ENCODE results near the gene ZNF320. TPM values are rescaled to one million over a fixed set of nuclear protein-coding genes. Genes with fewer than 3 reads are reported as not detected.

Gene ZNF320
- total and polyA plus RNA-seq, 10 of the 15 experiments (the other 5 are each of a cell fraction or from before 2014, with no cell fraction given) = 0.48 to 9.3 (median 1.3) TPM

GRCh38 chr19:52889931-52890330, 7.5 kb downstream of the ZNF320 start:
- intact Hi-C loops (cut with micrococcal nuclease; ENCODE audit: unreplicated experiment) = no loop called here
- WGBS (ENCODE audit: insufficient coverage, insufficient replicate concordance, low lambda C conversion rate, missing lambda C conversion rate) = 90% methylated on average over 4 of the region's 4 CpGs

More at GRCh38 chr19:52889931-52890330, 7.5 kb downstream of the ZNF320 start:
- H3K27ac ChIP-seq (ENCODE audit: control insufficient read depth, insufficient read depth) = no peak overlapping the region
- no peaks in the 10 kb centered on the region for H3K27me3 ChIP-seq (replicated peaks in 1 of 2; ENCODE audit: control insufficient read depth in 2 of 2, insufficient read depth in 2 of 2, low read length in 1 of 2)
- no peak overlapping the region for H3K4me2 ChIP-seq (ENCODE audit: control insufficient read depth, insufficient read depth)
- no peak overlapping the region for H3K4me3 ChIP-seq
- no peaks in the 10 kb centered on the region; a peak in 1 of 4 replicates for H3K36me3 ChIP-seq (ENCODE audit: control insufficient read depth in 2 of 2, insufficient read depth in 2 of 2, low read length in 1 of 2)
- ATAC-seq = no peak
- peaks cover under 1% of the 10 kb centered on the region; the same call in 1 of the 3 replicates for H3K9me3 ChIP-seq (replicated peaks; ENCODE audit: control insufficient read depth, insufficient read depth, low read length)
- H3K9ac ChIP-seq (ENCODE audit: control insufficient read depth, insufficient read depth, low read length) = no peak overlapping the region
- in situ Hi-C loops (cut with MboI) = no loop called here
- RAD21 ChIA-PET (ENCODE audit: unreplicated experiment) = no interaction called here
- CTCF ChIA-PET = no interaction called here
- no peaks in the 10 kb centered on the region for H3K4me1 ChIP-seq (ENCODE audit: control insufficient read depth, insufficient read depth, low read length)
- no peak for DNase-seq (ENCODE audit: low read depth, low spot score)
- H4K20me1 ChIP-seq (ENCODE audit: control insufficient read depth, insufficient read depth) = no peaks in the 10 kb centered on the region
- no peaks in the 10 kb centered on the region for H3K79me2 ChIP-seq (ENCODE audit: control insufficient read depth, insufficient read depth, low read length)
- TF ChIP-seq HDAC2 (IDR thresholded peaks at IDR 0.05) (no peak), RBBP5 (conservative IDR thresholded peaks at IDR 0.05) (no peak), HCFC1 (IDR thresholded peaks at IDR 0.05; ENCODE audit: low read length) (no peak), STAT1 (conservative IDR thresholded peaks at IDR 0.05) (no peak), MYC (IDR thresholded peaks at IDR 0.05; ENCODE audit: insufficient read depth, insufficient read length, insufficient replicate concordance, low read length, severe bottlenecking) (no peak), PAX5 (IDR thresholded peaks at IDR 0.05; ENCODE audit: borderline replicate concordance, low read depth, low read length) (no peak), EED (IDR thresholded peaks at IDR 0.05; ENCODE audit: low read depth) (no peak), CEBPZ (IDR thresholded peaks at IDR 0.05; ENCODE audit: low read depth, low read length) (no peak), WRNIP1 (IDR thresholded peaks at IDR 0.05; ENCODE audit: borderline replicate concordance, low read depth, low read length) (no peak), MXI1 (IDR thresholded peaks at IDR 0.05; ENCODE audit: low read depth, low read length) (no peak), CBX5 (IDR thresholded peaks at IDR 0.05; ENCODE audit: low read depth) (no peak), SREBF2 (IDR thresholded peaks at IDR 0.05; ENCODE audit: low read length) (no peak), NRF1 (conservative IDR thresholded peaks at IDR 0.05; ENCODE audit: low read depth, low read length) (no peak), IKZF2 (IDR thresholded peaks at IDR 0.05) (no peak)
- no TSS peak for BruUV-seq (replicated peaks)
- H2AFZ ChIP-seq (ENCODE audit: control insufficient read depth, low read depth, low read length) = no peak overlapping the region
- SMC1A ChIA-PET (ENCODE audit: uncharacterized antibody, unreplicated experiment) = no interaction called here
- FAIRE-seq = no peak
- POLR2A ChIA-PET = no interaction called here

All from GM12878 (cell line).